GM19328 (cell line): Measurements from ENCODE around the gene EPOP.
"Not testable (repeated sequence)": the region's sequence is repeated elsewhere in the genome, so short reads cannot be mapped to it uniquely, and the experiment has no call there.

Source experiments
- ATAC-seq: cut with Tn5 transposase; IDR thresholded peaks from one replicate; pipeline ENCODE4 v1.9.1; 2021; ENCODE audit warnings: mild to moderate bottlenecking, moderate library complexity; ENCODE audit not compliant: unreplicated experiment

The EPOP gene

GRCh38 chr17:38654411-38655398, 20.1 kb downstream of the EPOP start:
- ATAC-seq = no peak

- ATAC-seq = no peak
These were observed 21.1 kb downstream of the EPOP start for GRCh38 chr17:38653679-38654078.

DNA sequence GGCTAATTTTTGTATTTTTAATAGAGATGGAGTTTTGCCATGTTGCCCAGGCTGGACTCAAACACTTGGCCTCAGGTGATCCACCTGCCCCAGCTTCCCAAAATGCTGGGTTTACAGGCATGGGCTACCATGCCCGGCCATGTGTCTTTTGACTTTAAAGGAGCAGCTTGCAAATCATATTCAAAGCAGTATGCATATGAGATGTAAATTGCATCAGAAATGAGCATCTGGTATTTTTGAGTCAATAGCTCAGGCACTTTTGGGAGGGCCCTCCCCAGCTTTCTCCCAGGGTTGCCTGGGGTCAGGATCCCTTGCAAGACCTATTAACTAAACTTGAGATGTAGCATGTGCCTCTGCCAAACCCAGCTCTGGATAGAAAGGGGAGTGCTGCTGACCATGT, 21.5 kb downstream of the EPOP start:
- ATAC-seq = no peak

DNA sequence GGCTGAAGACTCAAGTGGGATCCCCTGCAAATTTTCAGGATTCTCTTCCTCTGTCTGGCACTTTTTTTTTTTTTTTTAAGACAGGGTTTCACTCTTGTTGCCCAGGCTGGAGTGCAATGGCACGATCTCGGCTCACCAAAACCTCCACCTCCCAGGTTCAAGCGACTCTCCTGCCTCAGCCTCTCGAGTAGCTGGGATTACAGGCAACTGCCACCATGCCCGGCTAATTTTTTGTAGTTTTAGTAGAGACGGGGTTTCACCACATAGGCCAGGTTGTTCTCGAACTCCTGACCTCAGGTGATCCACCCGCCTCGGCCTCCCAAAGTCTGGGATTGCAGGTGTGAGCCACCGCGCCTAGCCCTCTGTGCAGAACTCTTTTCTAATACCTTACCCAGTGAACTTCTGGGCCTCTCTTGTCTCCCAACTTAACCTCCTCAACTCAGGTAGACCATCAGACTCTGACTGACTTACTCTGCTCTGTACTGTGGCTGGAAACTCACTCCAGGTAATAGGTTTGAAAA, 24.0 kb downstream of the EPOP start:
- not testable (repeated sequence) for ATAC-seq

GRCh38 chr17:38637951-38638350, 36.8 kb downstream of the EPOP start:
- no peak for ATAC-seq

DNA sequence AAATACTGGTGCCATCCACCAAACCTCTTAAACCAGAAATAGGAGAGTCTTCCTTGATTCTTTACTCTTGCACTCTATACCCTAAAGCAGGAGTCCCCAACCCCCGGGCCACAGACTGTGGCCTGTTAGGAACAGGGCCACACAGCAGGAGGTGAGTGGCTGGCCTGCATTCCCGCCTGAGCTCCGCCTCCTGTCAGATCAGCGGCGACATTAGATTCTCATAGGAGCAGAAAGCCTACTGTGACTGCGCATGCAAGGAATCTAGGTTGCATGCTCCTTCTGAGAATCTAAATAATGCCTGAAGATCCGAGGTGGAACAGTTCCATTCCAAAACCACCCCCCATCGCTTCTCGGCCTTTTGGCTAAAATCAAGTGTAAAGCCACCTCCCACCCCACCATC, 38.7 kb downstream of the EPOP start:
- ATAC-seq = no peak

DNA sequence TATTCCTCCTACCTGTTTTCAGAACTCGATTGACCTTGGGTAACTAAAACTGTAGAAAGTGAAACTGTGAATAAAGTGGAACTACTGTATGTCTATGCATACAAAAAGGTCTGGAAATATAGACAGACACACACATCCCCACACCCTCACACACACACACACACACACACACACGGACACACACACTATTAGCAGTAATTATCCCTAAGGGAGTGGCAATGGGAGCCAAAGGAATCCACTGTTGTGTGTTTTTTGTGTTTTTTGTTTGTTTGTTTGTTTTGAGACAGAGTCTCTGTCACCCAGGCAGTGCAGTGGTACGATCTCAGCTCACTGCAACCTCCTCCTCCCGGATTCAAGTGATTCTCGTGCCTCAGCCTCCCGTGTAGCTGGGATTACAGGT, 42.4 kb downstream of the EPOP start:
- no peak for ATAC-seq

GRCh38 chr17:38628441-38628840, 46.3 kb downstream of the EPOP start:
- ATAC-seq = no peak

DNA sequence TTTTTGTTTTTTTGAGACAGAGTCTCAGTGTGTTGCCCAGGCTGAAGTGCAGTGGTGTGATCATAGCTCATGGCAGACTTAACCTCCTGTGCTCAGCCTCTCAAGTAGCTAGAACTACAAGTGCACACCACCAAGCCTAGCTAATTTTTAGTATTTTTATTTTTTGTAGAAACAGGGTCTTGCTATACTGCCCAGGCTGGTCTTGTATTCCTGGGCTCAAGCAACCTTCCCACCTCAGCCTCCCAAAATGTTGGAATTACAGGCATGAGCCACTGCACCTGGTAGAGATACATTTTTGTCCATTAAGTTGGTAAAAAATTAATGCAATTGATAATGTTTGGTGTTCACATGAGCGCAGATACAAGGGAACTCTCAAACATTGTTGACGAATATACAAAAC, 46.8 kb downstream of the EPOP start:
- ATAC-seq = no peak

- ATAC-seq = not testable (repeated sequence)
These were observed 48.0 kb downstream of the EPOP start for GRCh38 chr17:38626606-38627226.

DNA sequence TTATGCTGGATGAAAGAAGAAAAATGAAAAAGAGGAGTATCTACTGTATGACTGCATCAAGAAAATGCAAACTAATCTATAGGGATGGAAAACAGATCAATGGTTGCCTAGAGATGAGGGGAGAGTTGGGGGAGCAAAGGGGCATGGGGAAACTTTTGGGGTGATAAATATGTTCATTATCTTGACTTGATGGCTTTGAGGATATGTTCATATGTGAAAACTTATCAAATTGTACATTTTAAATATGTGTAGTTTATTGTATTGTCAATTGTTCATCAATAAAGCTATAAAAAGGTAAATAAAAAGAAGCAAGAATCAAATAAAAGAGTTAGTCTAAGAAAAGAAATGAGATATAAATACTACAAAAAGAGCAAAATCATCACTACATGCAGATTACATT, 49.3 kb downstream of the EPOP start:
- no peak for ATAC-seq

DNA sequence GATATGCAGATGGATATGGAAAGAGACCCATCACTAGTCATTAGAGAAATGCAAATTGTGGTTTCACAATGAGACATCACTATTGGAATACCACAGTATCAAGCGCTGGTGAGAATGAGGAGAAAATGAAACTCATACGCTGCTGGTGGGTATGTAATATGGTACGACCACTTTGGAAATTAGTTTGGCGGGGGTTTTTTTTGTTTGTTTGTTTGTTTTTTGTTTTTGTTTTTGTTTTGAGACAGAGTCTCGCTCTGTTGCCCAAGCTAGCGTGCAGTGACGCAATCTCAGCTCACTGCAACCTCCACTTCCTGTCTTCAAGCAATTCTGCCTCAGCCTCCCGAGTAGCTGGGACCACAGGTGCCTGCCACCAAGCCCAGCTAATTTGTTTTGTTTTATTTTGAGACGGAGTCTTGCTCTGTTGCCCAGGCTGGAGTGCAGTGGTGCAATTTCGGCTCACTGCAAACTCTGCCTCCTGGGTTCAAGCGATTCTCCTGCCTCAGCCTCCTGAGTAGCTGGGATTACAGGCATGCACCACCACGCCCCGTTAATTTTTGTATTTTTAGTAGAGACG, 49.9 kb downstream of the EPOP start:
- not testable (repeated sequence) for ATAC-seq
